NCI-H2029 treated with DMSO at 0.1 percent for 48 hours (cell line): ENCODE results near the gene CIBAR2.
A peak's percentile ranks its signal among the peaks of the same experiment; 100 is the strongest.

Experiments
- DNase-seq: peaks from one replicate; lab custom pipeline; 2025; lab: John Stamatoyannopoulos, UW

CIBAR2 gene

DNA sequence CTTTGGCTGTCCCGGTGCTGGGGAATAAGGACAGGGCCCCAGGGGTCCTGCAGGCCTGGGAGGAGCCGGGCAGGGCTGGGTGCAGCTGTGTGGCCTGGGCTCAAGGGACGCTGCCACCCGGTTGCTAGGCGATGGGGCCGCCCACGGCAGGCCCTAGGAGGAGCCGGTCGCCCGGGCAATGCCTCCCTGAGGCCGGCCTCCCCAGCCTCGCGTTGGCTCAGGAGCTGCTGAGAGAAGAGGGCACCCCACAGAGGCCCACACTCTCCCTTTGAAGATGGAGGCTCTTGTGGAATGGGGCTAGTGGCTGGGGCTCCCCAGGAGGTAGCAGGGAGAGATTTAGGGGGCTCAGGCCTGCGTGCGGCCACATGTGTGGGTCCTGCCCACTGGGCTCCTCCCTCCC is at the start of gene CIBAR2:
CIBAR2 (minus strand) TSS at position 109 of the 400 bp plus-strand sequence. CDS start 120 bp downstream, outside the sequence.
- DNase-seq, result no peak

- no peak for DNase-seq
Observed at GRCh38 chr16:85159179-85159980, 47.1 kb upstream of the CIBAR2 start.

DNA sequence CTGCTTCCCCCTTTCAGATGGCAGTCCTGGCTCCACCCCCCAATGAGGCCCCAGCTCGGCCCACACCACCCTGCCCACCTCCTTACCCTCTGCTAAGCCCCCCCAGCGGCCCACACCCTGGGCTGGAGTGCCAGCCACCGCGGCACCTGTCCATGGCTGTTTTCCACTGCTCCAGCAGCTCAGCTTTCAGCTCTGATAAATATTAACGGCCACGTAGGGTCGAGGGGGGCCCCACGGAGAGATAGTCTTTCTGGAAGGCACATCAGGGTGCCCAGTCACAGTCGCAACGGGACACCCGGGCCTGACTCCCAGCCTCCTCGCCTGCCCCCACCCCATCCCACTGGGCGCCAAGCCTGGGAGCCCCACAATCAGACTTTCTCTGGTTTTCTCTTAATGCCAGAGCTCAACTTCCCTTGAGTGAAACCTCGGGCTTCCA is 46.5 kb upstream of the CIBAR2 start:
- no peak for DNase-seq

- DNase-seq, result no peak
Observed at GRCh38 chr16:85157813-85158742, 45.8 kb upstream of the CIBAR2 start.

DNA sequence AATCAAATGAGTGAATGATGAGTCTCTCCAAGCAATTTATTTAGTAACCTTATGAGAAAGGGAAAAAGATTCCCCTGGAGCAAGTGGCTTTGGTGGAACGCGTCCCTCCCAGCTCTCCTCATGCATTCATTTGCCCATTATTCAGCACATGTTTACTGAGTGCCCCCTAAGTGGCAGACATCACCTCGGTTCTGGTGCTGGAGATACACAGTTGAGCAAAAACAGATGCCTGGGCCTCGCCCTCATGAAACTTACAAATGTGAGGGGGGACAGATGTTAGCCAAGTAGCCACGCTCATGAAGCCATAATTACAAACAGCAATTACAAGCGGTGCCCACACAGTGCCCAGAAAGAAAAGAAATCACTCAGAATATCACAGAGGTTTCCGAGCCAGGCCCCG is 45.1 kb upstream of the CIBAR2 start:
- DNase-seq, result no peak

DNA sequence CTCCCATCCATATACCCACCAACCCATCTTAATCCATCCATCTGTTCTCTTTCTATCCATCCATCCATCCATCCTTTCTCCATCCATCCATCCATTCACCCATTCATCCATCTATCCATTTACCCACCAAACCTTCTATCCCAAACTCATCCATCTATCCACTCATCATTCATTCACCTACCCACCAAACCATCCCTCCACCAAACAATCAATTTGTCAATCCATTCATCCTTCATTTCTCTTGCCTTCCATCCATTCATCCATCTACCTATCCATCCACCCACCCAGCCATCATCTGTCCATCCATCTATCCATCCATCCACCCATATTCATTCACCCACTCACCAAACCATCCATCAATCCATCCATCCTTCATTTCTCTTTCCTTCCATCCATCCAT is 44.6 kb upstream of the CIBAR2 start:
- DNase-seq, result no peak

DNA sequence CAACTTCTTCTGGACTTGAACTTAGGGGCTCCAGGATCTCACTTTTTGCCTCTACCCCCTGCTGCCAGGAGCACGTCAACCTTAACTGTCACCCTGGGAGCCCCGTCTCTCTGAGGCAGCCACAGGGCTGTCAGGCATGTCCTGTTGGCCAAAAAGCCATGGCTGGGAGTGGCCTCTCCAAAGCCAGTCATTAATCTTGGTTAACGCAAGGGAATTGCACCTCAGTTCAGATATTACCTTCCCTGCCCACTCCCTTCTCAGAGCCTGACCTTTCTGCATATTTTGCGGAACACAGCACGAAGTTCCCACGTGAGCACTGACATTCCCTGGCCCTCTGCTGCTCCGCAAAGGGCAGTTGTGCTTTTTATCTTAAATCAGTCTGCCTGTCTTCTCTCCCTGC is 44.2 kb upstream of the CIBAR2 start:
- DNase-seq, result no peak

GRCh38 chr16:85153656-85154091 is 41.4 kb upstream of the CIBAR2 start:
- DNase-seq, result no peak

DNA sequence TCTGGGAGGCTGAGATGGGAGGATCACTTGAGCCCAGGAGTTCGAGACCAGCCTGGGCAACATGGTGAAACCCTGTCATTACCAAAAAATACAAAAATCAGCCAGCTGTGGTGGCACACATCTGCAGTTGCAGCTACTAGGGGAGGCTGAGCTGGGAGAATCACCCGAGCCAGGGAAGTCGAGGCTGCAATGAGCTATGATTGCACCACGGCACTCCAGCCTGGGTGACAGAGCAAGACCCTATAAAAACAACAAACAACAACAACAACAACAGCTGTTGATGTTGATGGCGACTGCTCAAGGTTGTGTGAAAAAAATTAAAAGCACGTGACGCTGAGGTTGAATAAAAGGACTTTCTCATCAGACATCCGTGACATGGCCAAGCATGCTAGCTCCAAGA is 40.8 kb upstream of the CIBAR2 start:
- DNase-seq, result no peak

DNA sequence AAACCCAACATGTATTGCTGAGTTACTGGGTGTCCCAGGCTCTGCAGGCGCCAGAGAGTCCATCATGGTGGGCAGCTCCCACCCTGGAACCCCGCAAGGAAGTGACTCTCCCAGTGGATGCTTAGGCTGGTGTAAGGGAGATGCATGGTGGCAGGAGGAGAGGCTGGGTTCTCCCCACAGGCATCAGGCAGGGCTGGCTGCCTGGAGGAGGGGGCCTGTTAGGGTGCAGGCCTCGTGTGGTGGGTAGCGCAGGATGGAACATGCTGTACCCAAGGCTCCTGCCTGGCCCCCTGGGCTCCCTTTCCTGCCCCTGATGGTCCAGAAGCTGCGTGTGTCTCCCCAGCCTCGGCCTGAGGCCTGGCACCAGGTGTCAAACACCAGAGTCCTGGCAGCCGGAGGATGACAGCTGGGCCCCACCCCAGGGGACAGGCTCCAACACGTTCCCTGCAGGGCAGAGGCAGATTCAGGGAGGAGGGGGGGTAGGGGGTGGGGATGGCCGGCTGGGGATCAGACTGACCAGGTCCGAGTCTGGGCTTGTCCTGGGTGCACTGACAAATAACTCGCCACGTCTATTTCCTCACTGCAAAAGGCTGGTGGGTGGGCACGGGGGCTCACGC is 40.2 kb upstream of the CIBAR2 start:
- DNase-seq, result no peak

- no peak for DNase-seq
Observed at GRCh38 chr16:85151603-85152413, 39.5 kb upstream of the CIBAR2 start.

DNA sequence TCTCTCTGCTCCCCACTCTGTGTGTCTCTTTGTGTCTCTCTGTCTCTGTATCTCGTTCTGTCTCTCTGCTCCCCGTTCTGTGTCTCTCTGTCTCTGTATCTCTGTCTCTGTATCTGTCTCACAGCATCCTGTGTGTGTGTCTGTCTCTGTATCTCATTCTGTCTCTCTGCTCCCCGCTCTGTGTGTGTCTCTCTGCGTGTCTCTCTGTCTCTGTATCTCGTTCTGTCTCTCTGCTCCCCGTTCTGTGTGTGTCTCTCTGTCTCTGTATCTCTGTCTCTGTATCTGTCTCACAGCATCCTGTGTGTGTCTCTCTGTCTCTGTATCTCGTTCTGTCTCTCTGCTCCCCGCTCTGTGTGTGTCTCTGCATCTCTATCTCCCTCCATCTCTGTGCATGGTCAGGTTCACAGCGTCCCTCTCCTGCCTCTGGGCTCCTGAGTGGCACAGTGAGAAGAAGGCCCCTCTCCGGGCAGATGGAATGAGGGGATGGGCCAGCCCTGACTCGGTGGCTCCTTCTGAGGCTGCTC is 38.9 kb upstream of the CIBAR2 start:
- DNase-seq, result no peak

DNA sequence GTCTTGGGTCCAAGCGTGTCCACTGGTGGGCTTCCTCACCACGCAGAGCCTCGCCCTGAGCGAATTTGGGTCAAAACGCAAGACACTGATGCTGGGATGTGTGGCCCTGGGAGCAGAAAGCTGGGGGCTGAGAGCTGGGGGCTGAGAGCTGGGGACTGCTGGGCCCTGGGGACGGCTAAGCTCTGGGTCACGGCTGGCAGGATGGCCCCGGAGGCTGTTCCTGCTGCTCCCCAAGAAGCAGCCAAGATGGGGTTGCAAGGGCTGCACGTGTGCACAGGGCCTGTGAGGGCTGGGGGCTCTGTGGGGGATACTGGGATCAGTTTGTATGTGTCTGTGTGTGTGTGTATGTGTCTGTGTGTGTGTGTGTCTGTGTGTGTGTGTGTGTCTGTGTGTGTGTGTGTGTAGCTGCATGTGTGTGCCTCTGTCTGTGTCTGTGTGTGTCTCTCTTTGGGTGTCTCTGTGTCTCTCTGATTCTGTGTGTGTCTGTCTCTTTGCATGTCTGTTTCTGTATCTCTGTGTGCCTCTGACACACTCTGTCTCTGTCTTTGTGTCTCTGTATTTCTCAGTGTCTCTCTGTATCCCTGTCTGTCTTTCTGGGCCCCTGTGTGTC is 38.2 kb upstream of the CIBAR2 start:
- DNase-seq, result no peak

GRCh38 chr16:85149776-85150175 is 37.5 kb upstream of the CIBAR2 start:
- no peak for DNase-seq

DNA sequence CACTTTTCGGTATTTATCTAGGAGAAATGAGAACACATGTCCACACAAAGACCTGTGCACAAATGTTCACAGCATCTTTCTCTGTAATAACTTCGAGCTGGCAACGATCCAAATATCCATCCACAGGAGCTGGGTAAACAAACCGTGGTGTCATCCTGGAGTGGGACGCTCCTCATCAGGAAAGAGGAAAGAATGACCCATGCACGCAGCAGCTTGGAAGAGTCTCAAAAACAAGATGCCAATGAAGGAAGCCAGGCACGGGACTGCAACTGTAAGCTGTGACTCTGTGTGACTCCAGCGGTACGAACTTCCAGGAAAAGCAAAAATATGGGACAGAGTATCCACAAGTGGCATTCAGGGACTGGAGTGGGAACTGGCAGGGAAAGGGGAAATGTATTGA is 36.7 kb upstream of the CIBAR2 start:
- peak; percentile 17 for DNase-seq

- no peak for DNase-seq
Observed at GRCh38 chr16:85146922-85147651, 34.8 kb upstream of the CIBAR2 start.

GRCh38 chr16:85146532-85146797 is 34.2 kb upstream of the CIBAR2 start:
- DNase-seq, result no peak

DNA sequence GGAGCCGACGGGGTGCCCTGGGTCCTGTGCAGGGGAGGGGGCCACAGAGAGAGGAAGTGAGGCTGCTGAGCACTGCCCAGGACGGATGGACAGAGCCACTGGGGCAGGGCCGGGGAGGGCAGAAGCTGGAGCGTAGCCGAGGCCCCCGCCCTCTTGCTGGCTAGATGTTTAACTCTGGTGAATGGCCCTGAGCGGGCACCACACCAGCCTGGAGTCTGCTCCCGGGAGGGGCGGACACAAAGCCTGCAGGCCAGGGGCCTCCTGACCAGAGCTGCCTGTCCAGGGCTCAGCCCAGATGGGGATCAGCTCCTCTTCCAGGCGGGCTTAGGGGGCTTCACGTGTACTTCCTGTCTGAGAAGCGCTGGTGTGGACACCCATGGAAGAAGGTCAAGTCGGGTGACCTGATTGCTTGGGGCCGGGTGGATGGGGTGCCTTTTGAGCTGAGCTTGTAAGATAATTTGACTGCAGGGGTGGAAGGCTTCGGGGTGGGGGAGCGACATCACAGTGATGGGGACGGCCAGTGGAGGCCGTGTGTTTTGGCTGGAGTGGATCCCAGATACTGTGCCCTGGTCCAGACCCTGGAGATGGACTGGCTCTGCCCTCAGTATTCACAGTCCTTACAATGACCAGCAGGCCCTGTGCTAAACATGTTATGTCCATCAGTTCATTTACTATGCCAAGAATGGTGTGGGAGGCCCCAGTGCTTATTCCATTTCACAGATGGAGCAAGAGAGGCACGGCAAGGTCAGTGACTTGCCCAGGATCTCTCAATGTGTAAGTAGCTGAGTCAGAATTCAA is 33.7 kb upstream of the CIBAR2 start:
- DNase-seq, result no peak

DNA sequence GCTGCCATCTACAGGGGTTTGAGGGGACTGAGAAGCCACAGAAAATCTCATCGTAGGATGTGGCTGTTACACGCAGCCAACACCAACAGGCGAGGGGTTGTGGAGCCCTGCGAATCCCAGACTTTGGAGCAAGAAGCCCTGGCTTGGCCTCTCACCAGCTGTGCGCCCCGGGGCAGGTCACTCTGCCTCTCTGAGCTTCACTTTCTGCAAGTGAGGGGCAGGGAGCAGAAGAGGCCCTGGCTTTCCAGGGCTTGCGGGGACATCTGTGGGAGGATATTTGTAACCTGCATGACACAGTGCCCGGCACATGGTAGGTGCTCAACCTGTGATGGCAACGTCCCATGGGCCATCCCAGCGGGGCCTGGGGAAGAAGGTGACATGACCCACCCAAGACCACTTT is 32.9 kb upstream of the CIBAR2 start:
- DNase-seq, result no peak
